Ascending aorta (tissue), 2 donors: ENCODE data around the gene DOHH. TPM values are rescaled to one million over a fixed set of nuclear protein-coding genes. Genes with fewer than 3 reads are reported as not detected.

Experiments used
- DNase-seq, 2 donors: peaks; one replicate each; pipeline ENCODE4 v3.0.0-alpha.2; 2019; ENCODE audit warnings: low spot score in 2 of 2
- H3K27ac ChIP-seq, 2 donors: fragments of 200-600 bp; sonication (generic); one replicate each; pipeline ENCODE4 v1.5.1; 2016 to 2017; ENCODE audit warnings: mild to moderate bottlenecking in 1 of 2
- H3K27me3 ChIP-seq: fragments of 200-600 bp; sonication (generic); one replicate; pipeline ENCODE4 v1.5.1; 2017
- H3K36me3 ChIP-seq, 2 donors: fragments of 200-600 bp; sonication (generic); one replicate each; pipeline ENCODE4 v1.5.1; 2016
- H3K4me1 ChIP-seq, 2 donors: fragments of 200-600 bp; sonication (generic); one replicate each; pipeline ENCODE4 v1.5.1; 2016 to 2017; ENCODE audit warnings: mild to moderate bottlenecking in 1 of 2
- H3K4me3 ChIP-seq, 2 donors: fragments of 200-600 bp; sonication (generic); one replicate each; pipeline ENCODE4 v1.5.1; 2016 to 2017; ENCODE audit warnings: mild to moderate bottlenecking in 1 of 2
- H3K9me3 ChIP-seq, 2 donors: fragments of 200-600 bp; sonication (generic); one replicate each; pipeline ENCODE4 v1.5.1; 2016
- intact Hi-C: fragments of 100-400 bp; cut with DNase I; formaldehyde crosslinking; loops from one replicate; pipeline ENCODE4 v1.15.1; 2023
- total RNA-seq: library from RNA; depleted of rRNA; stranded (reverse); fragments of >200 nt; gene quantifications from one replicate; pipeline ENCODE4 v1.1.0, GENCODE V29; 2016
- TF ChIP-seq, protein P1 (sequence below), 3 experiments: fragments of 200-600 bp in 2 of 3; fragments of 450-650 bp in 1 of 3; sonication (generic) in 2 of 3; IDR thresholded peaks; one replicate each; pipeline ENCODE4 v1.5.1; 2016 to 2019; ENCODE audit warnings: antibody characterized with exemption in 3 of 3, mild to moderate bottlenecking in 1 of 3, moderate library complexity in 1 of 3

The DOHH gene
- total RNA-seq, 1 donor from 2014 or later: 40.9 TPM

DNA sequence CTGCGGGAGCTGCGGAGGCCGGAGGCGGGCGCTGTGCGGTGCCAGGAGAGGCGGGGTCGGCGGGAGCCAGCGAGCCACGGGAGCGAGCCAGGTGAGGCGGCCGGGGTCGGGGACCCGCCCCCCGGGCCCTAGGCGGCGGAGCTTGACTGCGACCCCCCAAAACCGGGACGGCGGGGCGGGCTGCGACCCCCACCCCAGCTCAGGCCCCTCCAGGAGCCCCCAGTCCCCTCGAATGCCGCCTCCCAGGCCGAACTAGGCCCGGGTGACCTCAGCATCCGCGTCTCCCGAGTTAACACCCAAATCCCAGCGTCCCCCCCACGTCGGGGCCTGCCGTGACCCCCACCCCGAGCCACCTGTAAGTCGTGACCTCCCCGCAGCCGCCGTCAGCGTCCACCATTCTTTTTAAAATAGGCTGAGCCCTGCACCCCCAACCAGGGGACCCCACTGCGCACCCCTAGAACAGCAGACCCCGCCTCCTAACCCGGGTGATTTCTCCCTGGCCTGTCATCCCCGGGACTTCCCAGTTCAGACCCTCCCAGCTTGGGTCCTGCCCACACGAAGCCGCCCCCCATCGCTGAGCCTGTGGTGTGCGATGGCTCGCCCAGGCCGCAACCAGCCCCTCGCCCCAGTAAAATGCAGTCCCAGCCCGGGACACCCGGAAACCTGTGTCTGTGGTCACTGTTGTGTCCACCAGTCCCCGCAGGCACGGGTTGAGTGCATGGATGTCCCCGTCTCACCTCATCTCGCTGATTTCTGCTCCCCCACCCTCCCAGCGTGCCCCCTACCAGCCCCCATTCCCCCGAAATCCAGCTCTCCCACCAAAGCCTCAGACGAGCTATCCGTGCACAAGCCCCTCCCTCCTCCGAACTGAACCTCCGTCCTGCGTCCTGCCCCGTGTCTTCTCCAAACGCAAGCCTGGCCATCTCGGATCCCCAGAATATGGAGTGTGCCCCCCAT, 6.2 kb upstream of the DOHH start:
- H3K27me3 ChIP-seq: no peaks in the 10 kb centered on the region
- no peaks in the 10 kb centered on the region for H3K9me3 ChIP-seq
- H3K27ac ChIP-seq: peak overlapping the region; percentile 70 to 80
- TF ChIP-seq, protein P1, sequence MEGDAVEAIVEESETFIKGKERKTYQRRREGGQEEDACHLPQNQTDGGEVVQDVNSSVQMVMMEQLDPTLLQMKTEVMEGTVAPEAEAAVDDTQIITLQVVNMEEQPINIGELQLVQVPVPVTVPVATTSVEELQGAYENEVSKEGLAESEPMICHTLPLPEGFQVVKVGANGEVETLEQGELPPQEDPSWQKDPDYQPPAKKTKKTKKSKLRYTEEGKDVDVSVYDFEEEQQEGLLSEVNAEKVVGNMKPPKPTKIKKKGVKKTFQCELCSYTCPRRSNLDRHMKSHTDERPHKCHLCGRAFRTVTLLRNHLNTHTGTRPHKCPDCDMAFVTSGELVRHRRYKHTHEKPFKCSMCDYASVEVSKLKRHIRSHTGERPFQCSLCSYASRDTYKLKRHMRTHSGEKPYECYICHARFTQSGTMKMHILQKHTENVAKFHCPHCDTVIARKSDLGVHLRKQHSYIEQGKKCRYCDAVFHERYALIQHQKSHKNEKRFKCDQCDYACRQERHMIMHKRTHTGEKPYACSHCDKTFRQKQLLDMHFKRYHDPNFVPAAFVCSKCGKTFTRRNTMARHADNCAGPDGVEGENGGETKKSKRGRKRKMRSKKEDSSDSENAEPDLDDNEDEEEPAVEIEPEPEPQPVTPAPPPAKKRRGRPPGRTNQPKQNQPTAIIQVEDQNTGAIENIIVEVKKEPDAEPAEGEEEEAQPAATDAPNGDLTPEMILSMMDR (IDR thresholded peaks at IDR 0.05): peak in 1 of 3 experiments; percentile 16
- H3K4me1 ChIP-seq: peaks cover 5 to 10% of the 10 kb centered on the region in 2 donors
- H3K36me3 ChIP-seq: peaks cover 0 to 12% of the 10 kb centered on the region in 2 donors
- intact Hi-C loops: loop anchor here (1.0 to 10.0 kb wide), 5 partner anchors 51 to 738 kb away; partner anchors contain the start of genes HMG20B, MFSD12, TBXA2R and YJU2
- peak in 1 of 2 donors; percentile 75 for DNase-seq
- H3K4me3 ChIP-seq: peak overlapping the region; percentile 90 to 100

DNA sequence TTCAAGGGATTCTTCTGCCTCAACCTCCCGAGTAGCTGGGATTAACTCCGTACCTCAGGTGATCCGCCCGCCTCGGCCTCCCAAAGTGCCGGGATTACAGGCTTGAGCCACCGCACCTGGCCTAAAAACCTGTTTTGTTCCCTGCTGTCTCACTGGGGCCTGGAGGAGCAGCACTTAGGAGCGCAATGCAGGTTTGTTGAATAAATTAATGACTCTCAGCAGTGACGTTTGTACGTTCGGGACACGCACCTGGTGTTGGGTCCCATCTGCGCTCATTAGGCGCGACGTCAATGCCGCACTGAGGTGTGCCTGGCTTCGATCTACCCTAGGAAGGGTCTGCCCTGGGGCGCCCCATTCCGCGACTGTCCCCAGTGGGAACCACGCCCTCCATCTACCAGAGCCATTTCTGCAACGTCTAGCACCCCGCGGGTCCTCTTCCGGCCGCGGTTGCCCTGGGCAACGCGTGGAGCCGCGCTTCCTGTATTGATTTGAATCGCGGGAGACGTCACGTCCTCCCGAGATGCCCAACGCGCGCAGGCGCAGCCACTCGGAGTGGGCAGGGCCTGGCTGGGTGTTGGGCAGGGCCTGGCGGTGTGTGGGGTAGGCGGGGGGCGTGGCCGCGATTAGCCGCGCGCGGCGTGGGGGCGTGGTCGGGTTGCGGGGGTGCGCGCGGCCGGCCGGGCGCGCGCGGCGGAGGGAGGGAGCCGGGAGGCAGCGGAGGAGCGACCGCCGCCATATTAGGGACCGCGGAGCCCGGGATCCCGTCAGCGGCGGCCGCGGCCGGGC, 5.3 kb upstream of the DOHH start, which contains the start of gene FZR1:
TSS of gene FZR1 (plus strand) at position 714 of the 786 bp plus-strand sequence. CDS start 16,679 bp downstream, outside the sequence.
- H3K27ac ChIP-seq: peak within 1 kb of the TSS; percentile 70 to 80
- TF ChIP-seq, protein P1 (IDR thresholded peaks at IDR 0.05): no peak
- no peaks in the 10 kb centered on the region for H3K9me3 ChIP-seq
- H3K4me1 ChIP-seq: peaks cover 5 to 12% of the 10 kb centered on the region in 2 donors
- H3K4me3 ChIP-seq: peak within 1 kb of the TSS; percentile 90 to 100
- DNase-seq: peak; percentile 98 to 100
- H3K27me3 ChIP-seq: no peaks in the 10 kb centered on the region
- intact Hi-C loops: loop anchor here (1.0 to 10.0 kb wide), 5 partner anchors 52 to 739 kb away; partner anchors contain the start of genes HMG20B, MFSD12, TBXA2R and YJU2
- peaks cover 0 to 12% of the 10 kb centered on the region in 2 donors for H3K36me3 ChIP-seq

DNA sequence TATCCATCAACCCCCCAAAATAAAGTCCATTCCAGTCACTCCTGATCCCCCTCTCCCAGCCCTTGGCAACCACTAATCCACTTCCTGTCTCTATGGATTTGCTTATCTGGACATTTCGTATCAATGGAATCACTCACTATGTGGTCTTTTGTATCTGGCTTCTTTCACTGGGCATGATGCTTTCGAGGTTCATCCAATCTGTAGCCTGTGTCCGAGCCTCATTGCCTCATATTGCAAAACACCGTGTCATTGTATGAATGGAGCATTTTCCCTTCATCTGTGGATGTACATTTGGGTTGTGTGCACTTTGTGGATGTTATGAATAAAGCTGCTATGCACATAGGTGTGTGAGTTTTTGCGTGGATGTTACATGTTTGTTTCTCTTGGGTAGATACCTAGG, 4.3 kb upstream of the DOHH start:
- no peaks in the 10 kb centered on the region for H3K27me3 ChIP-seq
- peaks cover 5 to 16% of the 10 kb centered on the region in 2 donors for H3K4me1 ChIP-seq
- DNase-seq: no peak
- peaks cover 0 to 3% of the 10 kb centered on the region in 2 donors for H3K36me3 ChIP-seq
- no peaks in the 10 kb centered on the region for H3K9me3 ChIP-seq
- TF ChIP-seq, protein P1 (IDR thresholded peaks at IDR 0.05): no peak
- no peak overlapping the region for H3K27ac ChIP-seq
- H3K4me3 ChIP-seq: no peak overlapping the region
- intact Hi-C loops: loop anchor here (5.0 to 10.0 kb wide), 4 partner anchors 53 to 740 kb away; partner anchors contain the start of genes HMG20B, MFSD12, TBXA2R and YJU2

DNA sequence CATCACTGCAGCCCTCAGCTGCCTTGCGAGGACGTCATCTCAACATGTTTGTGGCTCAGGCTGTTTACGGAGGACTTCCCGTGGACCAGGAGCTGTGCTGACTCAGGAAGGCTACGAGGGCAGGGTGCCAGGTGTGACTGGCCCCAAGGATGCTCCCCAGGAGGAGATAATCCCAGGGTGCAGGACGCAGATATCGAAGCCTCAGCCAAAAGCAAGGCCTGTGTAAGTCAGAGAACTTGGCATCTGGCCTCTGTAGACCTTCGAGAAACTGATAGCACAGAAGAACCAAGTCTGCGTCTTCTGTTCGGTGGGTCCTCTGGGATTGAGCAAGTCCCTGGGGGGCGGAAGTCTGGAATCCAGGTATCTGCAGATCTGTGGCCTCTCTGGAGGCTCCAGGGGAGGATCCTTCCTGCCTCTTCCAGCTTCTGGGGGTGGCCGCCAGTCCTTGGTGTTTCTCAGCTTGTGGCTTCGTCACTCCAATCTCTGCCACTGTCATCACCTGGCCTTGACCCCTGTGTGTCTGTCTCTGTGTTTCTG, 2.6 kb upstream of the DOHH start:
- no peak overlapping the region for H3K27ac ChIP-seq
- TF ChIP-seq, protein P1 (IDR thresholded peaks at IDR 0.05): no peak
- peaks cover 5 to 23% of the 10 kb centered on the region in 2 donors for H3K4me1 ChIP-seq
- H3K36me3 ChIP-seq: no peaks in the 10 kb centered on the region
- intact Hi-C loops: loop anchor here (10.0 kb wide), 1 partner anchor 742 kb away; the partner anchor contains the start of gene YJU2
- H3K9me3 ChIP-seq: no peaks in the 10 kb centered on the region
- H3K4me3 ChIP-seq: no peak overlapping the region
- no peak for DNase-seq
- no peaks in the 10 kb centered on the region for H3K27me3 ChIP-seq

DNA sequence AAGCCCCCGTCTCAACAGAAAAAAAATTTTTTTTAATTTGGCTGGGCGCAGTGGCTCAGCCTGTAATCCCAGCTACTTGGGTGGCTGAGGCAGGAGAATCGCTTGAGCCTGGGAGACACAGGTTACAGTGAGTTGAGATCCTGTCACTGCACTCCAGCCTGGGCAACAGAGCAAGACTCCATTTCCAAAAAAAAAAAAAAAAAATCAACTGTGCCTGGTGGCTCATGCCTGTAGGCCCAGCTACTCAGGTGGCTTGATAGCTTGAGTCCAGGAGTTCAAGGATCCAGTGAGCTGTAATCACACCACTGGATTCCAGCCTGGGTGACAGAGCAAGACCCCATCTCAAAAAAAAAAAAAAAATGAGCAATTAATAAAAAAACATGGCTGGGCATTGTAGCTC, 1.3 kb upstream of the DOHH start:
- Histone ChIP-seq H3K27ac (no peak overlapping the region), H3K9me3 (no peaks in the 10 kb centered on the region), H3K36me3 (peaks cover 0 to under 1% of the 10 kb centered on the region in 2 donors), H3K4me3 (no peak overlapping the region), H3K27me3 (no peaks in the 10 kb centered on the region), H3K4me1 (peaks cover 0 to 17% of the 10 kb centered on the region in 2 donors)
- intact Hi-C loops: loop anchor here (10.0 kb wide), 1 partner anchor 743 kb away; the partner anchor contains the start of gene YJU2
- DNase-seq: no peak
- TF ChIP-seq, protein P1 (IDR thresholded peaks at IDR 0.05): no peak
